Choroid plexus epithelial cell (primary cell): Measurements from ENCODE around the gene GRK6.

Source experiments
- DNase-seq: peaks from one replicate; pipeline ENCODE4 v3.0.0-alpha.2; 2010; ENCODE audit warnings: low read depth
- H3K4me3 ChIP-seq: 2 replicates; pipeline ENCODE4 v1.5.1; 2011; ENCODE audit warnings: low read depth, mild to moderate bottlenecking, control low read depth, low read length, moderate library complexity
- CTCF ChIP-seq: conservative IDR thresholded peaks from 2 replicates; pipeline ENCODE4 v1.5.1; 2011; ENCODE audit warnings: low read depth, mild to moderate bottlenecking, control low read depth, inconsistent platforms, low read length, moderate library complexity

GRK6 gene

GRCh38 chr5:177468685-177469628 lies 42.5 kb downstream of the GRK6 start:
- H3K4me3 ChIP-seq = no peak overlapping the region
- DNase-seq = peak; percentile 83
- TF ChIP-seq CTCF = no peak

- TF ChIP-seq CTCF = no peak
Measured at GRCh38 chr5:177469750-177470525, 43.5 kb downstream of the GRK6 start.

GRCh38 chr5:177470759-177471536 lies 44.5 kb downstream of the GRK6 start:
- DNase-seq = peak; percentile 84
- peak overlapping the region; percentile 83 for H3K4me3 ChIP-seq
- TF ChIP-seq CTCF = peak; percentile 48

More at GRCh38 chr5:177469750-177470525, 43.5 kb downstream of the GRK6 start:
- peak overlapping the region; percentile 83 for H3K4me3 ChIP-seq
- DNase-seq = no peak

GRCh38 chr5:177471610-177472356 lies 45.3 kb downstream of the GRK6 start:
- DNase-seq = peak; percentile 58
- no peak for TF ChIP-seq CTCF
- H3K4me3 ChIP-seq = peak overlapping the region; percentile 83

- no peak for TF ChIP-seq CTCF
- DNase-seq = no peak
- H3K4me3 ChIP-seq = peak overlapping the region; percentile 83
Measured at GRCh38 chr5:177472460-177473442, 46.3 kb downstream of the GRK6 start.
